ENCODE results near the gene SREK1IP1. TPM values are rescaled to one million over a fixed set of nuclear protein-coding genes. Genes with fewer than 3 reads are reported as not detected.
"Not testable (repeated sequence)": the region's sequence is repeated elsewhere in the genome, so short reads cannot be mapped to it uniquely, and the experiment has no call there.

Gene SREK1IP1
- total RNA-seq, 1 experiment from 2014 or later: 5.1 TPM

- not testable (repeated sequence) for DNase-seq, H3K4me3 ChIP-seq, H3K27me3 ChIP-seq, H3K36me3 ChIP-seq, H3K9me3 ChIP-seq
Measured at GRCh38 chr5:64714495-64714894, 54.0 kb downstream of the SREK1IP1 start.

GRCh38 chr5:64707191-64707590, 61.3 kb downstream of the SREK1IP1 start:
- Histone ChIP-seq H3K9me3 (no peaks in the 10 kb centered on the region), H3K27me3 (no peaks in the 10 kb centered on the region), H3K36me3 (no peaks in the 10 kb centered on the region), H3K4me3 (no peak overlapping the region)
- no peak for DNase-seq

- H3K4me3 ChIP-seq, H3K27me3 ChIP-seq, H3K9me3 ChIP-seq, H3K36me3 ChIP-seq, DNase-seq: not testable (repeated sequence)
Measured at GRCh38 chr5:64706074-64706473, 62.4 kb downstream of the SREK1IP1 start.

GRCh38 chr5:64700765-64701164, 67.7 kb downstream of the SREK1IP1 start:
- 0 out of 2 replicates have a peak, but pooled peaks cover 2% of the 10 kb centered on the region for H3K9me3 ChIP-seq
- no peaks in the 10 kb centered on the region for H3K36me3 ChIP-seq
- no peak overlapping the region for H3K4me3 ChIP-seq
- no peak for DNase-seq
- no peaks in the 10 kb centered on the region; the same call in 1 of the 2 replicates for H3K27me3 ChIP-seq

GRCh38 chr5:64696414-64696813, 72.1 kb downstream of the SREK1IP1 start:
- H3K9me3 ChIP-seq, H3K27me3 ChIP-seq, DNase-seq: not testable (repeated sequence)

GRCh38 chr5:64693636-64694035, 74.9 kb downstream of the SREK1IP1 start:
- Histone ChIP-seq H3K9me3 (0 out of 2 replicates have a peak, but pooled peaks cover 2% of the 10 kb centered on the region), H3K36me3 (no peaks in the 10 kb centered on the region), H3K4me3 (no peak overlapping the region), H3K27me3 (peaks cover 32% of the 10 kb centered on the region)
- DNase-seq: no peak

More at GRCh38 chr5:64696414-64696813, 72.1 kb downstream of the SREK1IP1 start:
- not testable (repeated sequence) for H3K4me3 ChIP-seq, H3K36me3 ChIP-seq

GRCh38 chr5:64691291-64691690, 77.2 kb downstream of the SREK1IP1 start:
- Histone ChIP-seq H3K36me3 (no peaks in the 10 kb centered on the region), H3K27me3 (peaks cover 34% of the 10 kb centered on the region), H3K4me3 (no peak overlapping the region; the same call in none of the 2 replicates), H3K9me3 (no peaks in the 10 kb centered on the region)
- no peak for DNase-seq

- H3K36me3 ChIP-seq: no peaks in the 10 kb centered on the region
- DNase-seq: peak; percentile 41
- H3K9me3 ChIP-seq: no peaks in the 10 kb centered on the region
- peak within 1 kb of the TSS; percentile 44 for H3K4me3 ChIP-seq
- peaks cover 34% of the 10 kb centered on the region for H3K27me3 ChIP-seq
Measured at GRCh38 chr5:64690417-64691151, 77.9 kb downstream of the SREK1IP1 start, which contains the start of gene SHISAL2B. TSS of gene SHISAL2B (plus strand) at chr5:64690503. CDS start at chr5:64690624, 121 bp downstream.

GRCh38 chr5:64690104-64690416, 78.4 kb downstream of the SREK1IP1 start:
- Histone ChIP-seq H3K9me3 (no peaks in the 10 kb centered on the region), H3K4me3 (peak overlapping the region; percentile 44), H3K27me3 (peaks cover 34% of the 10 kb centered on the region), H3K36me3 (no peaks in the 10 kb centered on the region)
- no peak for DNase-seq

- Histone ChIP-seq H3K27me3 (peaks cover 34% of the 10 kb centered on the region), H3K9me3 (no peaks in the 10 kb centered on the region), H3K36me3 (no peaks in the 10 kb centered on the region), H3K4me3 (no peak overlapping the region)
- DNase-seq: no peak
Measured at GRCh38 chr5:64688965-64689364, 79.5 kb downstream of the SREK1IP1 start.

GRCh38 chr5:64688391-64688790, 80.1 kb downstream of the SREK1IP1 start:
- Histone ChIP-seq H3K4me3 (no peak overlapping the region), H3K9me3 (no peaks in the 10 kb centered on the region), H3K27me3 (peaks cover 34% of the 10 kb centered on the region), H3K36me3 (no peaks in the 10 kb centered on the region)
- no peak for DNase-seq

GRCh38 chr5:64685866-64686265, 82.6 kb downstream of the SREK1IP1 start:
- no peak overlapping the region for H3K4me3 ChIP-seq
- no peaks in the 10 kb centered on the region for H3K36me3 ChIP-seq
- DNase-seq: no peak
- no peaks in the 10 kb centered on the region for H3K9me3 ChIP-seq
- H3K27me3 ChIP-seq: peaks cover 22% of the 10 kb centered on the region

- Histone ChIP-seq H3K4me3 (no peak overlapping the region), H3K9me3 (no peaks in the 10 kb centered on the region), H3K36me3 (no peaks in the 10 kb centered on the region), H3K27me3 (no peaks in the 10 kb centered on the region; the same call in 1 of the 2 replicates)
- no peak for DNase-seq
Measured at GRCh38 chr5:64682608-64683007, 85.9 kb downstream of the SREK1IP1 start.

- DNase-seq: no peak
- Histone ChIP-seq H3K4me3 (no peak overlapping the region), H3K9me3 (no peaks in the 10 kb centered on the region), H3K27me3 (no peaks in the 10 kb centered on the region; the same call in 1 of the 2 replicates), H3K36me3 (no peaks in the 10 kb centered on the region)
Measured at GRCh38 chr5:64680289-64680688, 88.2 kb downstream of the SREK1IP1 start.

- no peak for DNase-seq
- Histone ChIP-seq H3K9me3 (no peaks in the 10 kb centered on the region), H3K36me3 (no peaks in the 10 kb centered on the region), H3K4me3 (no peak overlapping the region), H3K27me3 (no peaks in the 10 kb centered on the region; the same call in 1 of the 2 replicates)
Measured at GRCh38 chr5:64678374-64678773, 90.1 kb downstream of the SREK1IP1 start.

- H3K4me3 ChIP-seq: no peak overlapping the region
- DNase-seq: no peak
- H3K36me3 ChIP-seq: no peaks in the 10 kb centered on the region
- H3K27me3 ChIP-seq: no peaks in the 10 kb centered on the region
- H3K9me3 ChIP-seq: no peaks in the 10 kb centered on the region
Measured at GRCh38 chr5:64671678-64672077, 96.8 kb downstream of the SREK1IP1 start.

GRCh38 chr5:64670277-64670676, 98.2 kb downstream of the SREK1IP1 start:
- Histone ChIP-seq H3K27me3 (no peaks in the 10 kb centered on the region), H3K9me3 (no peaks in the 10 kb centered on the region), H3K36me3 (no peaks in the 10 kb centered on the region), H3K4me3 (no peak overlapping the region)
- no peak for DNase-seq
